Measurements from ENCODE around the gene CYP27B1.

The CYP27B1 gene

DNA sequence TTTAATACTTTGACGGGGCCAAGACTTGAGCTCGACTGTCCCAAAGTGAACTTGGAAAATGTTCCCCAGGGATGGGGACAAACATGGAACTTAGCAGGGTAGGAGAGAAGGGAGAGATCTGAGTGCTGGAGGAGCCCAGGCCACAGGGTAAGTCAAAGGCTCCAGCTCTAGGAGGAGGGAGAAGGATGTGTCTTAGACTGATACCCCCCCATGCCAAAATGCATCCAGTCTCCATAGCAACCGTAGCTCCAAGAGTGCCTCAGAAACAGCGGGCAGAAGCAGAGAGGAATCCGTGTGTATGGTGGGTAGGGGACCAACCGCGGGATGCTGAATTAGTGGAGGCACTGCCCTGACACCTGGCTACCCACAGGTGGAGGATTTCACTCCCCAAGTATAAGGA, 27.5 kb downstream of the CYP27B1 start:
- H3K9ac ChIP-seq (ENCODE audit: low read length), result no peak overlapping the region
- H3K4me3 ChIP-seq (ENCODE audit: low read depth, low read length), result peak overlapping the region; percentile 52
- H3K9me3 ChIP-seq (ENCODE audit: control insufficient read depth, insufficient read depth, low read depth, low read length), result no peaks in the 10 kb centered on the region
- H3K4me1 ChIP-seq (ENCODE audit: control insufficient read depth, insufficient read depth, low read length), result peaks cover 16% of the 10 kb centered on the region
- H3K27me3 ChIP-seq (ENCODE audit: control insufficient read depth, insufficient read depth, low read length), result peaks cover 95% of the 10 kb centered on the region
- no peaks in the 10 kb centered on the region for H3K36me3 ChIP-seq (ENCODE audit: control insufficient read depth, insufficient read depth, low read length)
- no peak overlapping the region for H3K27ac ChIP-seq (ENCODE audit: low read depth, low read length)

DNA sequence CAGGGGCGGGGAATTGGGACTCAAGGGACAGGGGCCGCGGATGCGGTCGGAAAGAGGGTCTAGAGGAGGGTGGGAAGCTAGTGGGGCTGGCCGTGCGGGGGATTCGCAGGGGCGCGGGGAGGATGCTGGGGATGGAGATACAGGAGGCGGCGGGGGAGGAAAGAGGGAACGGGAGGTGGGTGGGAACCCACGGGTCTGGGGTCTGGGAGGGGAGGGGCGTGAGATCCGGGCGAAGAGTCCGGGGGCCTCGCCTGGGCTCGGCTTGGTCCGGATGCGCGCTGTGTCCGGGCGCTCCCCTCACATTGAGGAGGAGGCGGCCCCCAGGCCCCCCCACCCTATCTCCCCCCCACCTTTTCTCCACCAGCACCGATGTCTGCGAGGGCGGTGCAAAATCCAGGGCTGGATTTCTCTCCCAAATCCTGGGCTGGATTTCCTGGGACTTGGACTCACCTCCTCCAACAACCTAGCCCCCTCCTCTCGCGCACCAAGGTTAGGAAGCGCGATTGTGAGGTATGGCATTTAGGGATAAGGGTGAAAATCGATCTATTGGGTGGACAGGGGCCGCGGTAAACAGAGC, 28.1 kb downstream of the CYP27B1 start, which contains the start of gene AGAP2:
TSS of gene AGAP2 (minus strand) at position 82 of the 577 bp plus-strand sequence. CDS start 496 bp downstream, outside the sequence.
- Histone ChIP-seq H3K9ac (ENCODE audit: low read length) (no peak within 1 kb of the TSS), H3K4me3 (ENCODE audit: low read depth, low read length) (peak within 1 kb of the TSS; percentile 53), H3K27ac (ENCODE audit: low read depth, low read length) (no peak within 1 kb of the TSS)

DNA sequence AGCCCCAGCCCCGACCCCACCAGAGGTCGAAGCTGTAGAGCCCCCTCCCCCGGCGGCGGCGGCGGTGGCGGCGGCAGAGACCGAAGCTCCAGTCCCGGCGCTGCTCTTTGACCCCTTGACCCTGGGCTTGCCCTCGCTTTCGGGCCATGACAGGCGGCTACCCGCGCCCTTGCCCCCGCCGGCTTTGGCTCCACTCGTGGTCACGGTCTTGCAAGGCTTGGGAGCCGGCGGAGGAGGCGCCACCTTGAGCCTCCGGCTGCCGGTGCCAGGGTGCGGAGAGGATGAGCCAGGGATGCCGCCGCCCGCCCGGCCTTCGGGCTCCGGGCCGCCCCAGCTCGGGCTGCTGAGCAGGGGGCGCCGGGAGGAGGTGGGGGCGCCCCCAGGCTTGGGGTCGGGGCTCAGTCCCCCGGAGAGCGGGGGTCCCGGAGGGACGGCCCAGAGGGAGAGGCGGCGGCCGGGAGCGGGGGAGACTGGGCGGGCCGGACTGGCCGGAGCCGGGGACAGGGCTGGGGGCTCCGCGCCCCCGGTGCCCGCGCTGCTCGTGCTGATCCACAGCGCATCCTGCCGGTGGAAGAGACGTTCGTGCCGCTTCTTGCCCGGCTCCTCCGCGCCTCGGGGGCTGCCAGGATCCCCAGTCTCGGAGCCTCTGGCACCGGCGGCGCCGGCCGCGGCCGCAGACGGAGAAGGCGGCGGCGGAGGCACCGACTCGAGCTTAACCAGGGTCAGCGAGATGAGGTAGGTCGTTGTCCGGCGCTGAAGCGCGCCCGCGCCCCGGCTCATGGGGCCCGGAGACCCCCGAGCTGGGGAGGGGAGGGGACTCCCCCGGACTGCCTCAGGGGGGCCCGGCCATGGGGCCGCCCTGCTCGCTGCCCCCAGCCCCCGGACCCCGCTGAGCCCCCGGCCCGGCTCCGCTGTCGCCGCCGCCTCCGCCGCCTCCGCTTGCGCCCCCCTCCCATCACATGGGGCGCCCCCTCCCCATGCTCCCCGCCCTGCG, 29.1 kb downstream of the CYP27B1 start:
- H3K9me3 ChIP-seq (ENCODE audit: control insufficient read depth, insufficient read depth, low read depth, low read length), result no peaks in the 10 kb centered on the region
- no peaks in the 10 kb centered on the region for H3K36me3 ChIP-seq (ENCODE audit: control insufficient read depth, insufficient read depth, low read length)
- peaks cover 99% of the 10 kb centered on the region for H3K27me3 ChIP-seq (ENCODE audit: control insufficient read depth, insufficient read depth, low read length)
- no peak overlapping the region for H3K9ac ChIP-seq (ENCODE audit: low read length)
- H3K27ac ChIP-seq (ENCODE audit: low read depth, low read length), result no peak overlapping the region
- H3K4me3 ChIP-seq (ENCODE audit: low read depth, low read length), result peak overlapping the region; percentile 53
- peaks cover 16% of the 10 kb centered on the region for H3K4me1 ChIP-seq (ENCODE audit: control insufficient read depth, insufficient read depth, low read length)

More for the DNA sequence above, 28.1 kb downstream of the CYP27B1 start, which contains the start of gene AGAP2:
- Histone ChIP-seq H3K27me3 (ENCODE audit: control insufficient read depth, insufficient read depth, low read length) (peaks cover 95% of the 10 kb centered on the region), H3K4me1 (ENCODE audit: control insufficient read depth, insufficient read depth, low read length) (peaks cover 16% of the 10 kb centered on the region), H3K9me3 (ENCODE audit: control insufficient read depth, insufficient read depth, low read depth, low read length) (no peaks in the 10 kb centered on the region), H3K36me3 (ENCODE audit: control insufficient read depth, insufficient read depth, low read length) (no peaks in the 10 kb centered on the region)

DNA sequence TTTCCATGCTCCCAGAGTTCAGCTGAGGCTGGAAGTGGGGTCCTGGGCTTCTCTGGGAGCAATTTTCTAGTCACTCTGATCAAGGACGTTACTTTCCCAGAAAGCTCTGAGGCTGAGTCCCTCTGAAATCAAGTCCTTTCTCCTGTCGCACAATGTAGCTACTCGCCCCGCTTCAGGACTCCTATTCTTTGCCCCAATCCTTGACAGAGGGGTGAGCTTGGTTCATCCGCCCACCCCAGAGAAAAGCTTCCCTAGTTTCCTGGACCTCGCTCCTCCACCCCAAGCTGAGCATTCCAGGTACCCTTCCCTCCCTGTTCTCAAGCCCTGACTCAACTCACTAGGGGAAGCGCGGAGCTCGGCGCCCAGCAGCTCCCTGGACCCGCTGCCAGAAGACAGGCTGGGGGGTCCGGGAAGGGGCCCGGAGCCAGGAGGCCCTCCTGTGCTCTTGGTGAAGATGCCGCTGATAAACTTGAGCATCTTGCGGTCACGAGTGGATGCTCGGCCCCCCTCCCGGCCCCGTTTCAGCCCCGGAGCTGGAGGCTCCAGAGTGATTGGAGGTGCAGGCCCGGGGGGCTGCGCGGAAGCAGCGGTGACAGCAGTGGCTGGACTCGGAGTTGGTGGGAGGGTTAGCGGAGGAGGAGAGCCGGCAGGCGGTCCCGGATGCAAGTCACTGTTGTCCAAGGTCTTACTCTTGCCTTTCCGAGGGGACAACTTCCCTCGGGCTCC, 30.0 kb downstream of the CYP27B1 start:
- Histone ChIP-seq H3K9ac (ENCODE audit: low read length) (no peak overlapping the region), H3K4me3 (ENCODE audit: low read depth, low read length) (peak overlapping the region; percentile 53), H3K4me1 (ENCODE audit: control insufficient read depth, insufficient read depth, low read length) (peaks cover 16% of the 10 kb centered on the region), H3K27me3 (ENCODE audit: control insufficient read depth, insufficient read depth, low read length) (peaks cover 99% of the 10 kb centered on the region), H3K36me3 (ENCODE audit: control insufficient read depth, insufficient read depth, low read length) (no peaks in the 10 kb centered on the region), H3K27ac (ENCODE audit: low read depth, low read length) (no peak overlapping the region), H3K9me3 (ENCODE audit: control insufficient read depth, insufficient read depth, low read depth, low read length) (no peaks in the 10 kb centered on the region)

DNA sequence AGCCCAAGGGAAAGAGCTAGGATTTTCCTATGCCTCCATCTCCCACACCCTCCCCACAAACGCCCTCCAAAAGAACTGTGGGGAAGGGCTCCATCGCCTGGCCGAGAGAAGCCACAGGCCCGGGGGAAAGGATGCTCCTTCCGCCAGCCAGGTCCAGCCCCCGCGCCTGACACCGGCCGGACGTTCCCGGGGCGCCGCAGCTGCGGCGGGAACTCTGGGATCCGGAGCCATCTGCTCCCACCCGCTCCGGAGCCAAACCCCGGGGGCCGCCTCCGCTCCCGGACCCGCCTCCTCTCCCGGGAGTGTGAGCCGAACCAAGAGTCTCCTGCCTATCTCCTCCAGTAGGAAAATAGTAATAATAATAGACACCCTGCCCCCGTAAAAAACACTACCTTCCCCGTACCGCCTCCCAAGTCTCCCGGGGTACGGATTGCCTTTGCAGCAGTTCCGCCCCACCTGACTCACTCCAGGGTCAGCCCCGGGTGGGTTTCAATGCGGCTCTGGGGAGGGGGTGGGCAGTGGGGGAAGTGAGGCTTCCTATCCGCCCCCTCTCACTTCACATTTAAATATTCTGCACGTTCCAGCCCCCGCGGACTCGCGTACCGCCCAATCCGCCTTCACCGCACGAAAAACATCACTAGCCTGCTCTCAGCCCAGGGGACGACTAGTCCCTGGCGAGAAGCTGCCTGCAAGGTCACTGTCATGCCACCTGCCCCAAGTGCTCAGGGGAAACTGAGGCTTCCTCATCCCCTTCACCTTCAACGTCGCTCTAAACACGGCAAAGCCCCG, 30.7 kb downstream of the CYP27B1 start:
- Histone ChIP-seq H3K9me3 (ENCODE audit: control insufficient read depth, insufficient read depth, low read depth, low read length) (no peaks in the 10 kb centered on the region), H3K9ac (ENCODE audit: low read length) (no peak overlapping the region), H3K4me3 (ENCODE audit: low read depth, low read length) (peak overlapping the region; percentile 53), H3K27me3 (ENCODE audit: control insufficient read depth, insufficient read depth, low read length) (peaks cover 99% of the 10 kb centered on the region), H3K4me1 (ENCODE audit: control insufficient read depth, insufficient read depth, low read length) (peaks cover 16% of the 10 kb centered on the region), H3K36me3 (ENCODE audit: control insufficient read depth, insufficient read depth, low read length) (no peaks in the 10 kb centered on the region), H3K27ac (ENCODE audit: low read depth, low read length) (no peak overlapping the region)

DNA sequence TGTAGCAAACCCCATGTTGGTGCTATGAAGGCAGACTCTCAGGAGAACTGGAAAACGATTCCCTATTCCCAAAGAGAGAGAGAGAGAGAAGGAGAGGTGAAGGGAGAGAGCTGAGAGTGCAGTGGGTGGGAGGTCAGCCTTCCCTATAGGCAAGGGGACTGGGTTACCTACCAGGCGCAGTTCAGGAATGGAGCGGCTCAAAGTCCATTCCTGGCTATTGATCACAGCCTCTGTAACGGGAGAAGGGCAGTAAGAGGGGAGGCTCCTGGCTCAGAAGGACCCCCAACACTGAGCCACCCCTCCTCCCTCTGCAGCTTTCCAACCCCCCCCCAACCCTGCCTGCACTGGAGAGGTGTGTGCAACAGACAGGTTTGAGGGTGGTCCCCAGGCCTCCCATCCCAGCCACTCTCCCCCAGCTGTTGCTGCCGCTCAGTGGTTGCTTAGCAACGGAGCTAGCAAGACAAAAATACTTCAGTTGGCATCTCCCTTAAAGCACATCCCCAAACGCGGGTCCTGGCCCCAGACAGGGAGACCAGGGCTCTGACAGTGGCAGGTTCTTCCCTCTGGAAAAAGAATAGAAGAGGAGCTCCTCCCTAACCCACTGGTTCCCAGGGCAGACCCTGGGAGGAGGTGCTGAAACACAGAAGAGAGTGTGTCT, 31.6 kb downstream of the CYP27B1 start:
- Histone ChIP-seq H3K4me3 (ENCODE audit: low read depth, low read length) (peak overlapping the region; percentile 53), H3K27me3 (ENCODE audit: control insufficient read depth, insufficient read depth, low read length) (peaks cover 99% of the 10 kb centered on the region), H3K9ac (ENCODE audit: low read length) (no peak overlapping the region), H3K27ac (ENCODE audit: low read depth, low read length) (no peak overlapping the region), H3K4me1 (ENCODE audit: control insufficient read depth, insufficient read depth, low read length) (peaks cover 16% of the 10 kb centered on the region), H3K36me3 (ENCODE audit: control insufficient read depth, insufficient read depth, low read length) (no peaks in the 10 kb centered on the region), H3K9me3 (ENCODE audit: control insufficient read depth, insufficient read depth, low read depth, low read length) (no peaks in the 10 kb centered on the region)

DNA sequence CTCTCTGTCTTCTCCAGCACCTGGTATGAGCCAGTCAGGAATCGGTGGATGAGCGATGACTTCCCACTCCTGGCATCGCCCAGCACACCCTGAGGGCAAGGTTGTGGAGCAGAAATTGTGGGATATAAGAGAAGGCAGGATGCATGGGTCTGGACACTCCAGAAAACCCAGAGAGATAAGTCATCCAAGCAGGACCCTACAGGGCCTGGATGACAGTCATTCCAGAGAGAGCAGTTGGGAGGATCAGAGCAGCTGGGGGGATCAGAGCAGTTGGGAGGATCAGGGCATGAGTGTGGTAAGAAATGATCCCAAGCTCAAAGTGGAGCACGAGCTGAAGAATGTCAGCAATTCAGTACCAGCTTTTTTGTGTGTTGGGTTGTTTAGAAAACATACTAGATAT, 32.3 kb downstream of the CYP27B1 start:
- Histone ChIP-seq H3K9ac (ENCODE audit: low read length) (no peak overlapping the region), H3K27me3 (ENCODE audit: control insufficient read depth, insufficient read depth, low read length) (peaks cover 99% of the 10 kb centered on the region), H3K4me3 (ENCODE audit: low read depth, low read length) (no peak overlapping the region), H3K27ac (ENCODE audit: low read depth, low read length) (no peak overlapping the region), H3K36me3 (ENCODE audit: control insufficient read depth, insufficient read depth, low read length) (no peaks in the 10 kb centered on the region), H3K4me1 (ENCODE audit: control insufficient read depth, insufficient read depth, low read length) (peaks cover 16% of the 10 kb centered on the region), H3K9me3 (ENCODE audit: control insufficient read depth, insufficient read depth, low read depth, low read length) (no peaks in the 10 kb centered on the region)

DNA sequence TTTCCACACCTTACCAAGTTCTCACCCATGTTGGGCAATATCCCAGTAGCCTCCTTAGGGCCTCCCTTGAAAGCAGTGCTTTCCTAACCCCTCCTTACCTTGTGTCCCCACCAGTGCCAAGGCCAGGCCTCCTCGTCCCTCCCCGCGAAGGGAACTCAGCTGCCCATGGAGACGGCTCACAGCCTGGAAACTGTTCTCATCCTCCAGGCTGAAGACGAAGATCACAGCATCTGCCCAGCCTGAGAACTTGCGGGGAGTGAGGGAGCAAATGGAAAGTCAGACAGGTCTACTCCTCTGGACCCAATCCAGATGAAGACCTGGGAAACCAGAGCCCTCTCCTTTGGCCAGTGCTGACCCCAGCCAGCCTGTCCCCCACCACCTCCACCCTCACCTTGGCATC, 33.0 kb downstream of the CYP27B1 start:
- H3K4me3 ChIP-seq (ENCODE audit: low read depth, low read length), result no peak overlapping the region
- H3K4me1 ChIP-seq (ENCODE audit: control insufficient read depth, insufficient read depth, low read length), result peaks cover 11% of the 10 kb centered on the region; the same call in 1 of the 2 replicates
- no peaks in the 10 kb centered on the region for H3K36me3 ChIP-seq (ENCODE audit: control insufficient read depth, insufficient read depth, low read length)
- no peak overlapping the region for H3K9ac ChIP-seq (ENCODE audit: low read length)
- no peak overlapping the region for H3K27ac ChIP-seq (ENCODE audit: low read depth, low read length)
- no peaks in the 10 kb centered on the region for H3K9me3 ChIP-seq (ENCODE audit: control insufficient read depth, insufficient read depth, low read depth, low read length)
- H3K27me3 ChIP-seq (ENCODE audit: control insufficient read depth, insufficient read depth, low read length), result peaks cover 99% of the 10 kb centered on the region

DNA sequence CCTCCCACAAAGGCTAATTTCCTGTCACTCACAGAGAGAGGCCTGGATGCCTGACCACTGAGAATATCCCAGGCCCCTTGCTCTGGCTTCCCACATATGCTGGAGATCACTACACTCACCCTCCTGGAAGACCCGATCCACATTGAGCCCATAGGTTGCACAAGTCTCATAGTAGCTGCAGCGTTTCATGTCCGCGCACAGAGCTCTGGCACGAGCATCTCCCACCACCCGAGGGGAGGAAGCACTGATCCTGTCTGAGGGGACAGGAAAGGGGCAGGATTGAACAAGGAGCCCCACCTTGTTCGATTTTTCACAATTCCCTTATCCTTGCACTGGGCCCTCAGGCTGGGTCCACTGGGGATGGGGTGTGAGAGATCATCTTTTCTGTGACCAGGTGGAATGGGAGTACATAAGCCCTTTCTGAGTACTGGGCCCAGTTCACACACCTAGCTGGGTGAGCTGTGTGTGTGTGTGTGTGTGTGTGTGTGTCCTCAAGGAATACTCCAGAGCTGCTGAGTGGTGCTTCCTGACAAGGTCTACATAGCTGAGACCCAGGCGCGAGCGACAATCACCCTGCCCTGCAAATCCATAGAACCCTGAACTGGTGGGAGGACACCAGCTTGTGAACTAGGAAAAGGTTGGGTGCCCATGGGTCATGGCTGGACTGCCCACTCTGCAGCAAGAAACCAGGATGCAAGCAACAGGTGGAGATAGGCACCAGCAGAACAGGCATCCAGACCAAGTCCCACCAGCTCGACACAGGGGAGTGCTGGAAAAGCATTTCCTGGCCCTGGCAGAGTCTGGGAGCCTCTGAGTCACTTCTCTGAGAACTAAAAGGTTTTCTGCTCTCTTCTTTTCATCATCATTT, 33.9 kb downstream of the CYP27B1 start:
- Histone ChIP-seq H3K27me3 (ENCODE audit: control insufficient read depth, insufficient read depth, low read length) (peaks cover 99% of the 10 kb centered on the region), H3K9ac (ENCODE audit: low read length) (no peak overlapping the region), H3K27ac (ENCODE audit: low read depth, low read length) (no peak overlapping the region), H3K4me3 (ENCODE audit: low read depth, low read length) (no peak overlapping the region), H3K9me3 (ENCODE audit: control insufficient read depth, insufficient read depth, low read depth, low read length) (no peaks in the 10 kb centered on the region), H3K36me3 (ENCODE audit: control insufficient read depth, insufficient read depth, low read length) (no peaks in the 10 kb centered on the region), H3K4me1 (ENCODE audit: control insufficient read depth, insufficient read depth, low read length) (peaks cover 11% of the 10 kb centered on the region; the same call in 1 of the 2 replicates)

All from HUES6 (cell line).